GM08714 (cell line): Measurements from ENCODE around the gene VPS26C.

ENCODE experiments used
- H3K4me3 ChIP-seq: fragments of 200-500 bp; sonication (Bioruptor generic); 2 replicates; pipeline ENCODE4 v1.5.1; 2014; ENCODE audit warnings: mild to moderate bottlenecking, low read length, inconsistent platforms
- ZNF274 ChIP-seq: IDR thresholded peaks from 2 replicates; pipeline ENCODE4 v1.6.1; 2012; ENCODE audit warnings: mild to moderate bottlenecking, low read depth, low read length

The VPS26C gene

DNA sequence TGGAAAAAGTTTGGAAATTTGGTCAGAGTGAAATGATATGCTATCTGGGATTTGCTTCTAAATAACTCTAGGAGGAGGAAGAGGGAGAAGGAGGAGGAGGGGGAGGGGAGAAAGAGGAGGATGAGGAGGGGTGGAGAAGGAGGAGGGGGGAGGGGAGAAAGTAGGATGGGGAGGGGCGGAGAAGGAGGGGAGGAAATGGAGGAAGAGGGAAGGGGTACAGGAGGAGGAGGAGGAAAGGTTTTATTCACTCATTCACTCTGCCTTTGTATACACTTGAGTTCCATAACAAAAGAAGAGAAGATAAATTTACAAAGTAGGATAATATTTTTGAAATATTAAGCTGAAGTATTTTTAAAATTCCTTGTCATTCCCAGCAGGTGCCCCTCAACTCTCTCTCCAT, 6.3 kb upstream of the VPS26C start:
- no peak for TF ChIP-seq ZNF274
- H3K4me3 ChIP-seq = no peak overlapping the region

DNA sequence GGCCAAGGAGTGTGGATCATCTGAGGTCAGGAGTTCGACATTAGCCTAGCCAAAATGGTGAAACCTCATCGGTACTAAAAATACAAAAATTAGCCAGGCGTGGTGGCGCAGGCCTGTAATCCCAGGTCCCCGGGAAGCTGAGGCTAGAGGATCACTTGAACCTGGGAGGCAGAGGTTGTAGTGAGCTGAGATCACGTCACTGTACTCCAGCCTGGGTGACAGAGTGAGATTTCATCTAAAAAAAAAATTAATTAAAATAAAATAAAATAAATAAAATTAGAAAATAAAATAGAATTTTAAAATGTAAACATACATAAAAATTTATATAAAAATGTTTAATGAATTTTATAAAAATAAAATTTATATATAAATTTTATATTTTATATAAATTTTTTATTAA, 5.8 kb upstream of the VPS26C start:
- no peak overlapping the region for H3K4me3 ChIP-seq
- no peak for TF ChIP-seq ZNF274

DNA sequence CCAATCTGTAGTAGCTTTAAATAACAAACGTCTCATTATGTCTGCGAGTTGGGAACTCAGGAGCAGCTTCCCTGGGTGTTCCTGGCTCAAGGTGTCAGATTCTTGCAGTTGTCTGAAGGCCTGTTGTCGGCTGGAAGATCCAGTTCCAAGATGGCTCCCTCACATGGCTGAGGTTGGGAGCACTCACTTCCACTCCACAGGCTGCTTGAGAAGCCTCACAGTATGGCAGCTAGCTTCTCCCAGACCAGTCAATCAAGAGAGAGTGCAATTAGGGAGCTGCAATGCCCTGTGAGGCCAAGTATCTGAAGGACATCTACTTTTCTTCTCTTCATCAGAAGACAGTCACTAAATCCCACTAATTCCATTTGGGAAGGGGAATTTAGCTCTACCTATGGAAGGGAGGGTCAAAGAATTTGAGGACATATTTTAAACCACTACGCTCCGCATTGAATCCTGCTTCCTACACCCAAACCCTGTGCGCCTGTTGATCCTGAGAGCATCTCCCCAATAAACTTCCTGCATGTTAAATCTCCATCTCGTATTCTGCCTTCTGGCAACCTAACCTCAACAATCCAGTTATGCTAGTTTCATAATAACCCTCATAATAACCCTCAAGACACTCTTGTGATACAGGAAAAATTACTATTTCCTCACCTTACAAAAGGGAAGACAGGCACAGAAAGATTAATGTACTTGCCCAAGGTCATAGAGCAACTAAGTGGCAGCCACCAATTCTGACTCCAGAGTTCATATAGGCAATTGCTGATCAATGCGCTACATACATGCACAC, 3.6 kb upstream of the VPS26C start:
- H3K4me3 ChIP-seq = no peak overlapping the region
- no peak for TF ChIP-seq ZNF274

DNA sequence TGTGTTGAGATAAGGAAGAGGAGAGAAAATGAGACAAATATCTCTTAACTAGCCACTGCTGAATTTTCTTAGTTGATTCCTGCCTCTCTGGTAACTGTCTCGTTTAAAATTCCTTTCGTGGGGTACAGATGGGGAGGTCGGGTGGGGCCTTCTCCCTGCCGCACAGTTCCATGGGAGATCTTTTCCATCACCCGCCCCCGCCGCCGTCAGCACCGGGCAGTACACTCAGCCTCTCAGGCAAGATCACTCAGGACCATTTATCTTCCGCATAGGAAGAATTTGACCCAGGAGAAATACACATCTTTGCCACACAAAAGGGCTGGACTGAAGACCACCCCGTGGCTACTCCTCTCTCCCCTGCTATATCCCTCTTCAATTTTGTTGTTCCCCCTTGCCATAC, 2.3 kb upstream of the VPS26C start:
- H3K4me3 ChIP-seq = no peak overlapping the region
- no peak for TF ChIP-seq ZNF274

DNA sequence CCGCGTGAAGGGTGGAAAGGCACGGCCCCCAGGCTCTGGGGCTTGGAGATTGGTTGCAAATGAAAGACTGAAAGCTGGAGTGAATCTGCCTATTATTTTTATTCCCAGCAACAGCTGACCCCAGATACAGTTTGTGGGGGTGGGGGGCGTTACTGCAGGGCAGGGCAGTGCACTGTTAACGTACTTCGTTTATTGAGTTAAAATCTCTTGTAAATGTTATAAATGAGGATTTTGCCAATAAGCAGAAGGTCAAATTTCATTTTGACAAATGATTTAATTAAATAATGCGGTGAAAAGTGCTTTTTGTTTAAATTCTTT, 1.0 kb upstream of the VPS26C start:
- peak overlapping the region; percentile 77 for H3K4me3 ChIP-seq

DNA sequence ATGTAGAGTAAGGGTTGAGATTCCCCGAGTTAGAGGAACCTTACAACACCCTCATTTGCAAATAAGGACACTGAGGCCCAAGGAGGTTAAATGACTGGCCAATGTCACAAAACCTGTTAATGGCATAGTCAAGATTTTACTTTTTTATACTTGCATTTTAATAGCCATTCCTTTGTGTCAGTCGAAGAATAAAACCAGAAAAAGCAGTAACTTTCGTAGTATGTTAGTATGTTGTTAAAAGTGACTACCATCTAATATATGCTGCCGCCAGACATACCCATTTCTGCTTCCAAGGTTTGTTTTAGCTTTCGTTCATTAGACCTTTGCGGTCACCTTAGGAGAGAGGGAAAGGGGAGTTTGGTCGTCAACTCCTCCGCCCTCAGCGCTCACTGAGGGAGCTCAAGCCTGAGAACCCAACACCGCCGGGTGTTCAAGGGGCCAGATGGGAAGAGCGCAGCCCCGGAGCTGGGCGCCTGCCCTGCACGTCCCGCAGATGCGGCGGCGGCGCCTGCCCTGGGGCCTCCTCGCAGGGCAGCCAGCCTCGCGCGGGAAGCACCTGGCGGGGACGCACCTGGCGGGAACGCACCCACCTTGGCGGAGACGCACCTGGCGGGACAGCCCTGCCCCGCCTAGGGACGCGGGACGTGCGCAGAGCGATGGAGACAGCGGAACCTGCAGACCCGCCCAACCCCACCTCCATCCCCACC, 466 bp downstream of the VPS26C start:
- peak overlapping the region; percentile 96 for H3K4me3 ChIP-seq
- no peak for TF ChIP-seq ZNF274

More for the DNA sequence above, 1.0 kb upstream of the VPS26C start:
- no peak for TF ChIP-seq ZNF274

DNA sequence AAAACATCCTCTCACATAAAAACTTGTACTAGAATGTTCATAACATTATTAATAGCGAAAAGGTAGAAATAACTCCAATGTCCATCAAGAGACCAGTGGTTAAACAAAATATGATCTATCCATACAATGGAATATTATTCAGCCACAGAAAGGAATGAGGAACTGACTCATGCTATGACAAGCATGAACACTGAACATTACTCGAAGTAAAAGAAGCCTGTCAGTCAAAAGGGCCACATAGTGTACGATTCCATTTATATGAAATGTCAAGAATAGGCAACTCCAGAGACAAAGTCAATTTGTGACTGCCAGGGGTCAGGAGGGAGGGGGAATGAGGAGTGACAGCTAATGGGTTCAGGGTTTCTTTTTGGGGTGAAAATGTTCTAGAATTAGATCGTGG, 2.3 kb downstream of the VPS26C start:
- H3K4me3 ChIP-seq = no peak overlapping the region
- no peak for TF ChIP-seq ZNF274

DNA sequence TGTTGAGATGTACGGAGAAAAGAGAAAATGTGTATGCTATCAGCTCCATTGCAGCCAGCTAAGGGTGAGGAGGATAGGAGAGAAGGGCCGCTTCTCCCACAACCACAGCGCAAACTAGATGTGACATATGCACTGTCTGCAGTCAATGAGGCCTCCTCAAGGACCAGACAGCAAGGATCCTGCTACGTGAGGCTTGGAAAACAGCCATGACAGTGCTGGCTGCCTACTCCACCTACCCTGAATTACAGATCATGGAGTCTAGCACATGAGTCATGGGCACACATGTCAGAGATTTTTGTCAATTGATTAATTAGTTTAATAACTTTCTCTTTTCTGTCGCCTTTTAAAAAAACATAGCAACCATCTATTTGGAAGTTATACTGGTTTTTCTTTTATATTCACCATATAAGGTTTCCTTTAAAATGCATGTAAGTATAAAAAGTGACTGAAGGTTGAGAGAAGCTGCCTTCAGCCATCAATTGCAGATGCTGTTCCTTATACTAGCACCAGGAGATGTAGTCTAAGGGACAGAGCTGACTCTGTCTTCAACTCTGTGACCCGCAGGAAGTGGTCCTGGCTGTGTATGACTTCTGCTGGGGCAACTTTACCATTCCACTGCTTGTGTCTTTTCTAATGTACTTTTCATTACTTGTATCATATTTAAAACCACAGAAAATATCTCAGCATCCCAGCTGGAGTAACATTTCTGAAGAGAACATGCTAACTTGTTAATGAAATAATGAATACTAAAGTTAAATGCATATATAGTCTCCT, 3.1 kb downstream of the VPS26C start:
- TF ChIP-seq ZNF274 = no peak
- H3K4me3 ChIP-seq = no peak overlapping the region

DNA sequence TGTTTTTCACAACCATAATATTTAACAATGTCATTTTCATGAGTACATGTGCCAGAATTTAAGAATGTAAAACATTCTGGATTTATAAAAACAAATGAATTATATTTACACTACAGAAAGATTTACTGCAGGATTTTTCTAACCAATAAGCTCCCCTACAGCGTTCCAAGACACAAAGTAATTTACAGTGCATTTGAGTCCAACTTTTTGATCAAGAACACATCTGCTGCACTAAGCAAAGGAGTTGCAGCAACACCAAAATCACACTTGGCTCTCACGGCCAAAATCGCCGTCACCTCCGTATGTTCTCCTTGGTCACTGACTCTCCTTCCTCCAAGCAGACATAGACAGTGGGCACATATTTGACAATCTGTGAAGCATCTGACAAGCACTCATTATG, 7.7 kb downstream of the VPS26C start:
- no peak for TF ChIP-seq ZNF274
- H3K4me3 ChIP-seq = no peak overlapping the region

DNA sequence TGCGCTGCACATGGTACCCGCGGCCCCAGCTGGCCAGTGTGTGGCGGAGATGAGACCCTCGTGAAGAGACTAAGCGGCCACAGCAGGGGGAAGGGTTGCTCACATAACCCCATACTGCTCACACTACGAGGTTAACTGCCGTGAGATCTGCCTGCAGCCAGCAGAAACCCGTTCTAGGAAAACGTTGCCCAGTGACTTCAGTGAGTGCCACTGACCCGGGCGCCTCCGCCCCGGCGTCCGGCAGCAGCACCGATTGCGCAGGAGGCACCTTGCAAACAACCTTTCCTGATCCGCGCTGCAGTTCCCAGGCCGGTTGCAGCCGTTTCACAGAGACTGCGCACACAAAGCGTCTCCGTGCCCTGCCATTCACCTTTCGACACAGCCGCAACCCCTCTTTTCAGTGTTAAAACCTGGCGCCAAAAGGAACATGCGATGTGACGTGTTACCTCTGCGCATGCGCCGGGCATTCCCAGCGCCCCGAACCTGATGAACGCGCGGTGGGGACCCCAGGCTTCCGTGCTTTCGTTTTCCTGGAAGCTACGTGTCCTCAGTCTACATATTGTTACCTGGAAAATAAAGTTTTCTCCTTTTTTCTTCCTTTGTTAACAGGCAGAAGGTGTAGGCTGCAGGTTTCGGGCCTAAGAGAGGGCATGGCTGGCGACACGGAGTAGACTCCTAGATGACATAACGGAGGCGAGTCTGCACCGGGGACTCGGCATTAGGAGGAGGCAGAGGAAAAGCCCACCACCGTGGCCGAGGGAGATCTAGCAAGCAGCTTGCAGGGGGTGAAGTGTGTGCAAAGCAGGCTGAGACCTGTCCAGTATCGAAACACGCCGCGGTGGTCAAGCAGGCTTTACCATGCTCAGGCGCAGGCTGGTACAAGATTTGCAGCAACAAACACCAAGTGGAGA, 8.9 kb downstream of the VPS26C start:
- peak overlapping the region; percentile 59; the same call in 1 of the 2 replicates for H3K4me3 ChIP-seq
- no peak for TF ChIP-seq ZNF274

DNA sequence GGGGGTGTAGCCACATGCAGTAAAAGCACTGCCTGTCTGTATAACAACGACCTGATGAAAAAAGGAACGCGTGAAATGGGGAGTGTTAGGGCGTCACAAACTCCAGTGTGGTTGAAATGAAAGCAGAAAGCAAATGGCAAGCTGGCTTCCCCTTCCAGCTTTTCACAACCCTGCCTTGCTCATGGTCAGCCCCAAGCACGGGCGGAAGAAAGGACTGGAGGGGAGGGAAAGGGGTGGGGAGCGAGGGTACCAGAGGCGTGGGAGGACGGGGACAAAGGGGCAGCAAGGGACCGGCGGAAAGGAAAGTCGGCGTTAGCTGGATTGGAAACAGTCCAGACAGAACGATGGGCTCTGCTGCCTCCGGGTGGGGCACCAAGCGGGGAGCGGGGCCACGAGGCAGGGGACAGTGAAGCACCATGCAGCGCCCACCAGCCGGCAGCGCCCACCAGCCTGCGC, 9.6 kb downstream of the VPS26C start:
- no peak for TF ChIP-seq ZNF274
- H3K4me3 ChIP-seq = peak overlapping the region; percentile 59; the same call in 1 of the 2 replicates

DNA sequence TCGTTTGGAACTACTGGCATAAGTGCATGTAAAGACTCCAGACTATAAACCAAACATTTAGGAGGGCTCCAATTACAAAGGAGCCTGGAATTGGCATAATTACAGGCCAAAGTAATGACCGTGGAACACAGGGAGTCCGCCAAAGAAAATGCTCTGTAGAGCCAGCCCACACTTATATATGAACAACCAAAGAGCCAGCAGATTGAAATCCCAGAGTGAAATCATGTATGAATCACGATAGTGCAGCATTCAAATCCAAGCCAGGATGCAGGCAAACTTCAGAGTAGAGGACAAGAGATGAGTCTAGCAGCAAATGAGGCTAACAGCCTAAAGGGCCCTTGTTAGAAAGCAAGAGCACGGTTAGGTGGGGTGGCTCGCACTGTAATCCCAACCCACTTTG, 13.1 kb downstream of the VPS26C start:
- TF ChIP-seq ZNF274 = no peak
- H3K4me3 ChIP-seq = no peak overlapping the region

DNA sequence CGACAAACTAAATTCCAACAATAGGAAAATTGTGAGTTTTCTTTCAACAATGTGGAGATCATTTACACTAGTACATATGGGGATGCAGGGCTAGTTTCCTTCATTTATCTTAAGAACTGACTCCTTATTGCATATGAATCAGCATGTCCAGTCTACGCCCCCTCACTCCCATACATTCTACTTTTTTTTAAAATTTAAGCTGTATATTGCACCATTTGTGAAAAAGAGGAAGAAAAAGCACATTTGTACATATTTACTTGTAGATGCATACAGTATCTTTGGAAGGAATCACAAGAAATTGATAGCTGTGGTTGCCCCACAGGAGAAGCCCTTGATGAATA, 15.9 kb downstream of the VPS26C start:
- no peak for TF ChIP-seq ZNF274
- H3K4me3 ChIP-seq = no peak overlapping the region
